Measurements from ENCODE around the gene ADSL.

ADSL gene

GRCh38 chr22:40326905-40327735, 19.2 kb upstream of the ADSL start:
- DNase-seq (ENCODE audit: low read depth, low spot score): no peak

- no peak for DNase-seq (ENCODE audit: low read depth, low spot score)
These were observed 17.5 kb upstream of the ADSL start for GRCh38 chr22:40328546-40329456.

- DNase-seq (ENCODE audit: low read depth, low spot score): no peak
These were observed 16.8 kb upstream of the ADSL start for GRCh38 chr22:40329466-40329865.

- DNase-seq (ENCODE audit: low read depth, low spot score): no peak
These were observed 16.2 kb upstream of the ADSL start for GRCh38 chr22:40330086-40330485.

- no peak for DNase-seq (ENCODE audit: low read depth, low spot score)
These were observed 15.7 kb upstream of the ADSL start for GRCh38 chr22:40330615-40331014.

GRCh38 chr22:40331706-40332105, 14.6 kb upstream of the ADSL start:
- no peak for DNase-seq (ENCODE audit: low read depth, low spot score)

GRCh38 chr22:40332319-40332781, 13.9 kb upstream of the ADSL start:
- no peak for DNase-seq (ENCODE audit: low read depth, low spot score)

- no peak for DNase-seq (ENCODE audit: low read depth, low spot score)
These were observed 12.2 kb upstream of the ADSL start for GRCh38 chr22:40334060-40334459.

- no peak for DNase-seq (ENCODE audit: low read depth, low spot score)
These were observed 11.4 kb upstream of the ADSL start for GRCh38 chr22:40334899-40335298.

- no peak for DNase-seq (ENCODE audit: low read depth, low spot score)
These were observed 10.9 kb upstream of the ADSL start for GRCh38 chr22:40335358-40335757.

- no peak for DNase-seq (ENCODE audit: low read depth, low spot score)
These were observed 6.3 kb upstream of the ADSL start for GRCh38 chr22:40340044-40340443.

- no peak for DNase-seq (ENCODE audit: low read depth, low spot score)
These were observed 4.7 kb upstream of the ADSL start for GRCh38 chr22:40341604-40342003.

- no peak for DNase-seq (ENCODE audit: low read depth, low spot score)
These were observed 3.8 kb upstream of the ADSL start for GRCh38 chr22:40342521-40342920.

- DNase-seq (ENCODE audit: low read depth, low spot score): no peak
These were observed 1.0 kb upstream of the ADSL start for GRCh38 chr22:40345271-40345670.

- DNase-seq (ENCODE audit: low read depth, low spot score): no peak
These were observed 500 bp upstream of the ADSL start for GRCh38 chr22:40345815-40346184.

- DNase-seq (ENCODE audit: low read depth, low spot score): no peak
These were observed 1.0 kb downstream of the ADSL start for GRCh38 chr22:40347300-40347699.

GRCh38 chr22:40348025-40348658, 1.8 kb downstream of the ADSL start:
- DNase-seq (ENCODE audit: low read depth, low spot score): no peak

GRCh38 chr22:40352763-40353162, 6.5 kb downstream of the ADSL start:
- DNase-seq (ENCODE audit: low read depth, low spot score): no peak

- no peak for DNase-seq (ENCODE audit: low read depth, low spot score)
These were observed 14.8 kb downstream of the ADSL start for GRCh38 chr22:40361100-40361499.

GRCh38 chr22:40363059-40363458, 16.8 kb downstream of the ADSL start:
- DNase-seq (ENCODE audit: low read depth, low spot score): no peak

- DNase-seq (ENCODE audit: low read depth, low spot score): no peak
These were observed 18.1 kb downstream of the ADSL start for GRCh38 chr22:40364431-40364830.

GRCh38 chr22:40366068-40366467, 19.8 kb downstream of the ADSL start:
- no peak for DNase-seq (ENCODE audit: low read depth, low spot score)
